NCI-H187 (cell line): ENCODE results near the gene NRARP.

Experiments
- DNase-seq, 2 experiments: peaks; one replicate each; lab custom pipeline; 2025; lab: John Stamatoyannopoulos, UW

The NRARP gene

GRCh38 chr9:137321726-137322361 is 19.8 kb upstream of the NRARP start:
- DNase-seq, result no peak

GRCh38 chr9:137320555-137321384 is 18.7 kb upstream of the NRARP start:
- no peak for DNase-seq

- DNase-seq, result no peak
These were observed 17.9 kb upstream of the NRARP start for GRCh38 chr9:137319739-137320551.

GRCh38 chr9:137319011-137319738 is 17.1 kb upstream of the NRARP start:
- no peak for DNase-seq

- no peak for DNase-seq
These were observed 16.5 kb upstream of the NRARP start for GRCh38 chr9:137318602-137319001.

GRCh38 chr9:137317718-137318511 is 15.8 kb upstream of the NRARP start:
- DNase-seq, result no peak

GRCh38 chr9:137317021-137317717 is 15.1 kb upstream of the NRARP start:
- no peak for DNase-seq

GRCh38 chr9:137316012-137316981 is 14.2 kb upstream of the NRARP start:
- no peak for DNase-seq

GRCh38 chr9:137315581-137316011 is 13.5 kb upstream of the NRARP start:
- no peak for DNase-seq

GRCh38 chr9:137314561-137315560 is 12.8 kb upstream of the NRARP start:
- no peak for DNase-seq

- no peak for DNase-seq
These were observed 12.0 kb upstream of the NRARP start for GRCh38 chr9:137313956-137314560.

GRCh38 chr9:137313326-137313936 is 11.4 kb upstream of the NRARP start:
- no peak for DNase-seq

GRCh38 chr9:137312852-137313325 is 10.8 kb upstream of the NRARP start:
- DNase-seq, result no peak

- no peak for DNase-seq
These were observed 10.1 kb upstream of the NRARP start for GRCh38 chr9:137311986-137312851.

GRCh38 chr9:137311171-137311985 is 9.3 kb upstream of the NRARP start:
- no peak for DNase-seq
